HG02759 (cell line): ENCODE measurements around the gene ZNF644.

Experiments used
- ATAC-seq: cut with Tn5 transposase; IDR thresholded peaks from one replicate; pipeline ENCODE4 v1.9.1; 2021; ENCODE audit warnings: mild to moderate bottlenecking, moderate library complexity; ENCODE audit not compliant: unreplicated experiment

Gene ZNF644

GRCh38 chr1:91022518-91022929, 689 bp upstream of the ZNF644 start:
- peak; percentile 3 for ATAC-seq

GRCh38 chr1:91020967-91021685, 709 bp downstream of the ZNF644 start:
- peak; percentile 48 for ATAC-seq

- no peak for ATAC-seq
Observed at GRCh38 chr1:91020486-91020885, 1.3 kb downstream of the ZNF644 start.

- no peak for ATAC-seq
Observed at GRCh38 chr1:91018006-91018405, 3.8 kb downstream of the ZNF644 start.

GRCh38 chr1:91015794-91016550, 5.9 kb downstream of the ZNF644 start:
- ATAC-seq = no peak

GRCh38 chr1:91015358-91015780, 6.5 kb downstream of the ZNF644 start:
- no peak for ATAC-seq

- no peak for ATAC-seq
Observed at GRCh38 chr1:91014475-91014874, 7.4 kb downstream of the ZNF644 start.

GRCh38 chr1:91013302-91013701, 8.5 kb downstream of the ZNF644 start:
- no peak for ATAC-seq

- no peak for ATAC-seq
Observed at GRCh38 chr1:91012196-91012595, 9.6 kb downstream of the ZNF644 start.

- no peak for ATAC-seq
Observed at GRCh38 chr1:91011726-91012125, 10.1 kb downstream of the ZNF644 start.

- ATAC-seq = no peak
Observed at GRCh38 chr1:91007827-91008226, 14.0 kb downstream of the ZNF644 start.

GRCh38 chr1:91007092-91007491, 14.7 kb downstream of the ZNF644 start:
- no peak for ATAC-seq

- ATAC-seq = no peak
Observed at GRCh38 chr1:91006113-91006908, 15.5 kb downstream of the ZNF644 start.

GRCh38 chr1:91005285-91005684, 16.6 kb downstream of the ZNF644 start:
- ATAC-seq = no peak

- no peak for ATAC-seq
Observed at GRCh38 chr1:91004145-91004544, 17.7 kb downstream of the ZNF644 start.

- ATAC-seq = no peak
Observed at GRCh38 chr1:90996742-90997413, 25.0 kb downstream of the ZNF644 start.

- no peak for ATAC-seq
Observed at GRCh38 chr1:90995311-90995894, 26.4 kb downstream of the ZNF644 start.

- no peak for ATAC-seq
Observed at GRCh38 chr1:90994461-90994860, 27.4 kb downstream of the ZNF644 start.

- no peak for ATAC-seq
Observed at GRCh38 chr1:90993245-90993644, 28.6 kb downstream of the ZNF644 start.

GRCh38 chr1:90990779-90991178, 31.1 kb downstream of the ZNF644 start:
- no peak for ATAC-seq

GRCh38 chr1:90989990-90990389, 31.8 kb downstream of the ZNF644 start:
- no peak for ATAC-seq
